Mesenteric fat pad (tissue), 1 donor: ENCODE data around the gene JMY. TPM values are rescaled to one million over a fixed set of nuclear protein-coding genes. Genes with fewer than 3 reads are reported as not detected.

Experiments used
- DNase-seq: peaks from one replicate; pipeline ENCODE4 v3.0.0-alpha.2; 2020; ENCODE audit warnings: low spot score
- total RNA-seq: library from RNA; stranded (reverse); fragmentation: NEBNext Ultra II Directional; extraction: Animal tissue kit (Norgen Biotek cat#: 25700); gene quantifications from one replicate; pipeline ENCODE4 v1.2.1, GENCODE V29; 2021
- donor health status: DM: yes; HTN: yes; CAD: no.

Gene JMY
- total RNA-seq, 1 donor from 2014 or later = 8.5 TPM

GRCh38 chr5:79285285-79285684, 49.4 kb downstream of the JMY start:
- no peak for DNase-seq

DNA sequence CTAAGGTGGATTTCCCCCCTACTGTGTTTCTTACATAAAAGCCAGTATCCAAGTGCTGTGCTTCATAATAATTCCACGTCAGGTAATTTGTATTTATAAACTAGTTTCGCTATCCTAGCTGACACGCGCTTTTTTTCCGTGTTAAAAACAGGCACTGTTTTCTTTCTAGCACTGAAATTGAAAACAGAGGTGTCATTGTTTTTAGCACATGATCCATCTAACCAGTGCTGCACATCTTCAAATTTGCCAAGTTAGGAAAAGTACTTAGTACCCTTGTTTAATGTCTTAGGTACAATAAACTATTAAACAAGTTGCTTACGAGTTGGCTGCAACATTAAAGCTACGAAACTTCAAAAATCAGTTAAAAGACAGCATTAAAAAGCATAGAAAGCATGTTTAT, 49.9 kb downstream of the JMY start:
- no peak for DNase-seq

DNA sequence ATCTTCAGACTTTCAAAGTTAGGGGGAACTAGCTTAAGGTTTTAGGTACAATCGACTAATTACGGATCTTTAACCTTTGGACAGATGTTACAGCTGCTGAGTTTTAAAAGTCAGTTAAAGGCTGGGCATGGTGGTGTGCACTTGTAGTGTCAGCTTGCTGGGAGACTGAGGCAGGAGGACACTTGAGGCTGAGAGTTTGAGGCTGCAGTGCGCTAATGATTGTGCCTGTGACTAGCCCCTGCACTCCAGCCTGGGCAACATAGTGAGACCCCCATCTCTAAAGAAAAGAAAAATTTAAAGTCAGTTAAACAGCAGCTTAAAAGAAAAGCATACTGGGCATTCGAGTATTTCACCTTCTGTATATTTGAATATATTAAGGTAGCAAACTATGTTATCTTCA, 51.4 kb downstream of the JMY start:
- DNase-seq = no peak

GRCh38 chr5:79287907-79288306, 52.0 kb downstream of the JMY start:
- DNase-seq = no peak

- DNase-seq = no peak
These were observed 59.1 kb downstream of the JMY start for GRCh38 chr5:79295029-79295428.

- DNase-seq = no peak
These were observed 61.7 kb downstream of the JMY start for GRCh38 chr5:79297661-79298060.

GRCh38 chr5:79301046-79301712, 65.2 kb downstream of the JMY start:
- DNase-seq = no peak

DNA sequence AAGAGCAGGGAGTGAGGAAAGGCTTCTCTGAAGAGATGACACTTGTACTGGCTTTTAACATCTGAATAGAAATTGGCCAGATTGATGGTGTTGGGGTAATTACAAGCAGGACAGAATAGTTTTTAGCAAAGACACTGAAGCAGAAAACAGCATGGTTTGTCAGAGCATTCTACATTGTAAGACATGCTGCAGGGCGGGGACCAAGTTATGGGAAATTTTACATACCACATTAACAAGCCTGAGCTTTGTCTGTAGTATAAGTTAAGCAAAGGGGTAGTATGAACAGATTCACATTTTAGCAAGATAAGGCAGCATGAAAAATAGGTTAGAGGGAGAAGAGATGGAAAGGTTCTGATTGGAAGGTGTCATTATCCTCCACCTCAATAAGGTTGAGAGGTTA, 66.5 kb downstream of the JMY start:
- no peak for DNase-seq

DNA sequence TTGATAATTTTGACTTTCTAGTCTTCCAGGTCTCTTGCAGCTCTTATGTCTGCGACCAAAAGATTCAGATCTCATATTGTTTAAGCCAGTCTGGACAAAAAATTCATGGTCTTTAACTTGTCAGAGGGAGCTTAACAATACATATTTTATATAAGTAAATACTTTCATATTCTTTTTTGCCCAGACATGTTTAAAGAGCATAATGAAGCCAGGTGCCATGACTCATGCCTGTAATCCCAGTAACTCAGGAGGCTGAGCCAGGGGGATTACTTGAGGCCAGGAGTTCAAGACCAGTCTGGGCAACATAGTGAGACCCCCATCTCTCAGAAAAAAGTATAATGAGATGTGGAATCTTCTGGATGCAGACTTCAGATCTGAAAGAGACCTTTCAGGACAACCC, 69.8 kb downstream of the JMY start:
- no peak for DNase-seq

- DNase-seq = no peak
These were observed 83.1 kb downstream of the JMY start for GRCh38 chr5:79318935-79319614.

DNA sequence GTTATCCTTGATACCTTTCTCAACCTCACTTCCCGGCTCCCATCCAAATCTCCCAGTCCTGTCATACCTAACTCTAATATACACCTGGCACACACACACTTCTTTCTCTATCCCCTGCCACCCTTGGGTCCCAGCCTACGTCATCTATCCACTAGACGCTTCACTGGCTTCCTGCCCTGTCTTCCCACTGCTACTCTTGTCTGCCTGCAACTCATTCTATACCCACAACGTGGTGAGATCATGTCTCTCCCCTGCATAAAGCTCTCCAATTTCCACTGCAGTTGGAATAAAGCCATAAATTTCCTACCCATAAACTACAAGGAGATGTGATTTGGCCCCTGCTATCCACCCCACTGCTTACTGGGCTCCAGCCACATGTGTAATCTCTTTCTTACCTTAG, 93.5 kb downstream of the JMY start:
- DNase-seq = no peak

DNA sequence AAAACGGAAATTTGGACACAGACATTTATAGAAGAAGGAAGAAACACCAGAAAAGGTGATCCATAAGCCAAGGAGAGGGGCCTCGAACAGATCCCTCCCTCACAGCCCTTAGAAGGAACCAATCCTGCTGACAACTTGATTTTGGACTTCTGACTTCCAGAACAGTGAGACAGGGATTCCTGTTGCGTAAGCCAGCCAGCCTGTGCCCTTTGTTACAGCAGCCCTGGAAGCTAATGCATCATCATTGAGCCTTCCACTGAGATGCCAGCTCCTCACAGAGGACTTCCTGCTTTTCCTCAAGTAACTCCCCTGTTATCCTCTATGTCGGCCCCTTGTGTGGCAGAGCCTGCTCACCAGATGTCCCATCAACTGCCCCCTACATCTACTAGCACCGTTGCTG, 94.1 kb downstream of the JMY start:
- no peak for DNase-seq

DNA sequence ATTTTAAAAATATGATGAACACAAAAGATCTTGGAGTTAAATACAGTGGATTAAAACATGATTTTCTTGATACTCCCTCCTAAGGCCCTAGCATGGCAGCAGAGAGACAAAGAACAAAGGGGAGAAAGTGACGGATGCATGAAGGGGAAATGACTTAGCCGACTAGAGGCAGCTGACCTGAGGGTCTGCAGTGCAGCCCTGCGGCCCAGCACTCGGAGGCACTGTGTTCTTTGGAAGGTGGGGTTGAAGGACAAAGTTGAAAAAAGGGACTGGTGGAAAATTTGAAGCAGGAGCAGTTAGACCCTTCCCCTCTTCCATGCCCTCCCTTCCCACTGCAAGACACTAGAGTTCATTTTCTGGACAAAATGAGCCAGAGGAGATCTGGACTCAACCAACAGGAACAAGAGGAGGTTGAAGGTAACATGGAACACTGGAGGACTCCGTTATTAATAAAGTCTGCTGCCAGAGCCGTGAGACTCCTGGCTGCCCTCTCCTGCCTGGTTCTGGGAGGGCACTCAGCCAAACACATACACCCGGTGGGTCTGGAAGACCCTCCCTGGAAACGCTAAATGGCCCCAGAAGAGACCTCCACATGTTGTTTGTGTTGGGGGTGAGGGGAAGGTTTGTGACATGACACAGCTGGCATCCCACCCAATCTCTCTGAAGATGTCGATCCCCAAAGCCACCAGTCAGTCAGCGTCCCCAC, 98.1 kb downstream of the JMY start:
- DNase-seq = no peak

DNA sequence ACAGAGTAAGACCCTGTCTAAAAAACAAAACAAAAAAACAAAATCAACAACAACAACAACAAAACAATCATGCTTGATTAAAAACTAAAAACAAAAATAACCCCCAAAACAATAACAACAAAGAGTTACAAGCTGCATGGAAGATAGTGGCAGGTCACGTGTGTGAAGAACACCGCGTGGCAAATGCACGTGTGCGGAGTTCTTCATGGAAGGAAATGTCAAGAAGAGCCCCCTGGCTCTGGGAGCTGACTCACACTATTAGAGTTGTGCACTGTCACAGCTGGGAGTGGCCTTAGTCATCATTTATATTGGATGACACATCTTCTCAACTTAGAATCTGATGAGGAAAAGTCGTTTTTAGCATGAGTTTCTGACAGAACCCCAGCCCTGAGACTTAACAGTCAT, 110.5 kb downstream of the JMY start:
- DNase-seq = no peak

GRCh38 chr5:79349047-79349446, 113.1 kb downstream of the JMY start:
- no peak for DNase-seq

GRCh38 chr5:79349881-79350280, 114.0 kb downstream of the JMY start:
- no peak for DNase-seq

- DNase-seq = no peak
These were observed 121.5 kb downstream of the JMY start for GRCh38 chr5:79357398-79357797.

Other genes with a start within 250 kb of the JMY start
- 5.2 TPM for gene DMGDH, start 166.5 kb upstream of the JMY start, total RNA-seq
- 60.6 TPM for gene BHMT2, start 166.4 kb upstream of the JMY start, total RNA-seq
- gene BHMT, start 124.3 kb upstream of the JMY start, total RNA-seq = 1.9 TPM